ENCODE data around the gene PLOD2.

The PLOD2 gene

DNA sequence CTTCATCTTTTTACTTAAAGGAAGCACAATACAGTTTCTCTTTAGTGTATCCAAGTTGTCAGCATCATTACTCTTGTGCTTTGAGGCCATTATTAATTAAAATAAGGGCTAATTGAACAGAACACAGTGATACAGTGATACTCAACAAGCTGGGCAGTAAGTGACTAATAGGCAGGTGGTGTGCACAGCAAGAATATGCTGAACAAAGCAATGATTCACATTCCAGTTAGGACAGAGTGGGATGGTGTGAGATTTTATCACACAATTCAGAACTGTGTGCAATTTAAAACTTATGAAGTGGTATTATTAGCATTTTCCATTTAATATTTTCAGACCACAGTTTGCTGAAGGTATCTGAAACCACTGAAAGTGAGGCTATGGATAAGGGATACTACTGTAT lies 116.9 kb downstream of the PLOD2 start:
- Histone ChIP-seq H2AFZ (ENCODE audit: low read length) (no peak overlapping the region), H3K9ac (ENCODE audit: low read length) (no peak overlapping the region), H3K4me2 (ENCODE audit: low read depth, low read length) (no peak overlapping the region), H3F3A (ENCODE audit: insufficient read depth, low read length) (no peaks in the 10 kb centered on the region), H3K27me3 (replicated peaks; ENCODE audit: insufficient read depth, low read length) (no peaks in the 10 kb centered on the region), H3K9me3 (replicated peaks; ENCODE audit: insufficient read depth, low read length) (no peaks in the 10 kb centered on the region), H3K4me3 (ENCODE audit: low read length) (no peak overlapping the region), H3K36me3 (replicated peaks; ENCODE audit: insufficient read depth, low read length) (no peaks in the 10 kb centered on the region), H4K20me1 (ENCODE audit: insufficient read depth, low read length) (no peaks in the 10 kb centered on the region), H3K79me2 (ENCODE audit: low read length) (no peaks in the 10 kb centered on the region), H3K9me2 (replicated peaks; ENCODE audit: insufficient read depth, low read length) (no peaks in the 10 kb centered on the region), H3K27ac (ENCODE audit: low read length) (no peak overlapping the region), H3K4me1 (ENCODE audit: low read length) (no peaks in the 10 kb centered on the region)
- no peak for DNase-seq
- TF ChIP-seq EZH2 (optimal IDR thresholded peaks at IDR 0.05; ENCODE audit: low read depth, low read length) (no peak), EZH2phosphoT487 (IDR thresholded peaks at IDR 0.05; ENCODE audit: low read length) (no peak)
- TF ChIP-seq, protein P1, sequence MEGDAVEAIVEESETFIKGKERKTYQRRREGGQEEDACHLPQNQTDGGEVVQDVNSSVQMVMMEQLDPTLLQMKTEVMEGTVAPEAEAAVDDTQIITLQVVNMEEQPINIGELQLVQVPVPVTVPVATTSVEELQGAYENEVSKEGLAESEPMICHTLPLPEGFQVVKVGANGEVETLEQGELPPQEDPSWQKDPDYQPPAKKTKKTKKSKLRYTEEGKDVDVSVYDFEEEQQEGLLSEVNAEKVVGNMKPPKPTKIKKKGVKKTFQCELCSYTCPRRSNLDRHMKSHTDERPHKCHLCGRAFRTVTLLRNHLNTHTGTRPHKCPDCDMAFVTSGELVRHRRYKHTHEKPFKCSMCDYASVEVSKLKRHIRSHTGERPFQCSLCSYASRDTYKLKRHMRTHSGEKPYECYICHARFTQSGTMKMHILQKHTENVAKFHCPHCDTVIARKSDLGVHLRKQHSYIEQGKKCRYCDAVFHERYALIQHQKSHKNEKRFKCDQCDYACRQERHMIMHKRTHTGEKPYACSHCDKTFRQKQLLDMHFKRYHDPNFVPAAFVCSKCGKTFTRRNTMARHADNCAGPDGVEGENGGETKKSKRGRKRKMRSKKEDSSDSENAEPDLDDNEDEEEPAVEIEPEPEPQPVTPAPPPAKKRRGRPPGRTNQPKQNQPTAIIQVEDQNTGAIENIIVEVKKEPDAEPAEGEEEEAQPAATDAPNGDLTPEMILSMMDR (IDR thresholded peaks at IDR 0.05; ENCODE audit: low read length), result no peak

DNA sequence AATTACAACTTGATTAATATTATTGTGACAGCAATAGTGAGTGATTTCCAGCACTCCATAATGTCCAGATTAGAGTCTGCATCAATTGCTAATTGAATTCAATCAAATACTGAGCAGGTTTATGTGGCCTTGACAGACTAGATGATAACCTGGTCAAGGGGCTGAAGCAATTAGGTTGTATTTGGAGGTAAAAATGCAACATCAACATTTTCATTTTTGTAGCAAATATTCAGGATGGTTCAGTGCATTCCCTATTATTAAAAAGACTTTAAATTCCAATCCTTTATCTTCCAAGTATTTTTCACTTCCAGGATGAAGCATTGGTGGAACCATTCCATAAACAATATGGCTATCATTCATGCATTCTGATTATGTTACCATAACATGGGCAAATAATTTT lies 120.4 kb downstream of the PLOD2 start:
- no peak overlapping the region for H3K4me2 ChIP-seq (ENCODE audit: low read depth, low read length)
- no peaks in the 10 kb centered on the region for H4K20me1 ChIP-seq (ENCODE audit: insufficient read depth, low read length)
- H3F3A ChIP-seq (ENCODE audit: insufficient read depth, low read length), result no peaks in the 10 kb centered on the region
- no peak overlapping the region for H2AFZ ChIP-seq (ENCODE audit: low read length)
- H3K36me3 ChIP-seq (replicated peaks; ENCODE audit: insufficient read depth, low read length), result no peaks in the 10 kb centered on the region
- H3K9me3 ChIP-seq (replicated peaks; ENCODE audit: insufficient read depth, low read length), result no peaks in the 10 kb centered on the region
- TF ChIP-seq, protein P1 (IDR thresholded peaks at IDR 0.05; ENCODE audit: low read length), result no peak
- TF ChIP-seq EZH2phosphoT487 (IDR thresholded peaks at IDR 0.05; ENCODE audit: low read length), result no peak
- TF ChIP-seq EZH2 (optimal IDR thresholded peaks at IDR 0.05; ENCODE audit: low read depth, low read length), result no peak
- H3K27ac ChIP-seq (ENCODE audit: low read length), result no peak overlapping the region
- H3K4me1 ChIP-seq (ENCODE audit: low read length), result no peaks in the 10 kb centered on the region
- no peak overlapping the region for H3K9ac ChIP-seq (ENCODE audit: low read length)
- H3K9me2 ChIP-seq (replicated peaks; ENCODE audit: insufficient read depth, low read length), result no peaks in the 10 kb centered on the region
- no peak for DNase-seq
- H3K79me2 ChIP-seq (ENCODE audit: low read length), result no peaks in the 10 kb centered on the region
- no peaks in the 10 kb centered on the region for H3K27me3 ChIP-seq (replicated peaks; ENCODE audit: insufficient read depth, low read length)
- no peak overlapping the region for H3K4me3 ChIP-seq (ENCODE audit: low read length)

DNA sequence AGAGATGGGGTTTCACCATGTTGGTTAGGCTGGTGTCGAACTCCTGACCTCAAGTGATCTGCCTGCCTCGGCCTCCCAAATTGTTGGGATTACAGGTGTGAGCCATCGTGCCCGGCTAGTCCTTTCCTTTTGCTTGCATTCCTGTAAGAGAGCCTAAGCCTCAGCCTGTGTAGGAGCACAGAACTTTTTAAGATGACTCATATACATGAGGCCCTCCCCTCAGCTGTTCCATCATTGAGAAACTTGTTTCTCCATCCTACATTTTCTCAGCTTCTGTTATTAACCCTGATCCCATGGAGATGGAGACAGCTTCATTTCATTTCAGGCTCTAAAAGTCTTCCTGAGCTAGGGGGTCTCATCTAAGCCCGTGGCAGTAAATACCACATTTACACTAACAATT lies 123.3 kb downstream of the PLOD2 start:
- H3K9me2 ChIP-seq (replicated peaks; ENCODE audit: insufficient read depth, low read length), result no peaks in the 10 kb centered on the region
- no peak overlapping the region for H3K4me2 ChIP-seq (ENCODE audit: low read depth, low read length)
- no peak overlapping the region for H3K4me3 ChIP-seq (ENCODE audit: low read length)
- H3K4me1 ChIP-seq (ENCODE audit: low read length), result no peaks in the 10 kb centered on the region
- no peaks in the 10 kb centered on the region for H3F3A ChIP-seq (ENCODE audit: insufficient read depth, low read length)
- no peaks in the 10 kb centered on the region for H4K20me1 ChIP-seq (ENCODE audit: insufficient read depth, low read length)
- TF ChIP-seq, protein P1 (IDR thresholded peaks at IDR 0.05; ENCODE audit: low read length), result no peak
- TF ChIP-seq EZH2phosphoT487 (IDR thresholded peaks at IDR 0.05; ENCODE audit: low read length), result no peak
- TF ChIP-seq EZH2 (optimal IDR thresholded peaks at IDR 0.05; ENCODE audit: low read depth, low read length), result no peak
- H3K79me2 ChIP-seq (ENCODE audit: low read length), result no peaks in the 10 kb centered on the region
- no peak overlapping the region for H3K27ac ChIP-seq (ENCODE audit: low read length)
- no peaks in the 10 kb centered on the region for H3K27me3 ChIP-seq (replicated peaks; ENCODE audit: insufficient read depth, low read length)
- DNase-seq, result no peak
- no peaks in the 10 kb centered on the region for H3K9me3 ChIP-seq (replicated peaks; ENCODE audit: insufficient read depth, low read length)
- H3K36me3 ChIP-seq (replicated peaks; ENCODE audit: insufficient read depth, low read length), result no peaks in the 10 kb centered on the region
- no peak overlapping the region for H3K9ac ChIP-seq (ENCODE audit: low read length)
- H2AFZ ChIP-seq (ENCODE audit: low read length), result no peak overlapping the region
